IMR-90 (cell line): ENCODE results near the gene RXRG. TPM values are rescaled to one million over a fixed set of nuclear protein-coding genes. Genes with fewer than 3 reads are reported as not detected.

Source experiments
- ATAC-seq: fragments of 200-7000 bp; cut with Tn5 transposase; 2 replicates; pipeline ENCODE4 v1.9.1; 2020; ENCODE audit warnings: low read depth, mild to moderate bottlenecking, moderate library complexity
- BruUV-seq: library from RNA; stranded (reverse); fragments of 400-500 nt; replicated peaks from 2 replicates; lab custom pipeline; 2021; lab: Mats Ljungman, UMichigan
- CTCF ChIA-PET: fragments of 300-600 bp; formaldehyde crosslinking; extraction: SDS; loops from one replicate; lab custom pipeline; 2021; ENCODE audit warnings: antibody characterized with exemption; lab: Yijun Ruan, JAX
- POLR2A ChIA-PET: fragments of 300-600 bp; sonication (Branson Sonifier 250); formaldehyde crosslinking; loops from one replicate; lab custom pipeline; 2022; ENCODE audit warnings: antibody characterized with exemption; ENCODE audit not compliant: unreplicated experiment; lab: Charles Lee
- DNase-seq: peaks from one replicate; pipeline ENCODE4 v3.0.0; 2013
- H2AFZ ChIP-seq: replicated peaks from 2 replicates; pipeline ENCODE3; 2013; ENCODE audit warnings: low read length, mild to moderate bottlenecking; ENCODE audit not compliant: poor library complexity
- H2AK5ac ChIP-seq: 2 replicates; pipeline ENCODE4 v1.6.1; 2013; ENCODE audit warnings: low read depth, low read length, inconsistent platforms
- H2AK9ac ChIP-seq: replicated peaks from 2 replicates; pipeline ENCODE3; 2013; ENCODE audit warnings: mild to moderate bottlenecking, low read depth, low read length, moderate library complexity; ENCODE audit not compliant: poor library complexity
- H2BK120ac ChIP-seq: 2 replicates; pipeline ENCODE4 v1.6.1; 2013; ENCODE audit warnings: low read depth, low read length, inconsistent platforms
- H2BK15ac ChIP-seq: 3 replicates; pipeline ENCODE4 v1.6.1; 2013; ENCODE audit warnings: low read depth, low read length, inconsistent platforms
- H2BK20ac ChIP-seq: 2 replicates; pipeline ENCODE4 v1.6.1; 2013; ENCODE audit warnings: low read depth, mild to moderate bottlenecking, inconsistent platforms, low read length, moderate library complexity
- H2BK5ac ChIP-seq: 2 replicates; pipeline ENCODE4 v1.6.1; 2013; ENCODE audit warnings: mild to moderate bottlenecking, low read depth, low read length, inconsistent platforms; ENCODE audit not compliant: poor library complexity, severe bottlenecking
- H3K14ac ChIP-seq: replicated peaks from 2 replicates; pipeline ENCODE4 v1.6.1; 2013; ENCODE audit warnings: low read depth, low read length, inconsistent platforms
- H3K18ac ChIP-seq: 2 replicates; pipeline ENCODE4 v1.6.1; 2013; ENCODE audit warnings: low read depth, low read length, control low read depth
- H3K23ac ChIP-seq: 2 replicates; pipeline ENCODE4 v1.6.1; 2013; ENCODE audit warnings: low read depth, low read length, inconsistent platforms
- H3K27ac ChIP-seq: 2 replicates; pipeline ENCODE4 v1.5.1; 2013; ENCODE audit warnings: mild to moderate bottlenecking, control low read depth, low read length; ENCODE audit not compliant: insufficient read depth
- H3K27me3 ChIP-seq: 2 replicates; pipeline ENCODE4 v1.6.1; 2013; ENCODE audit warnings: low read length; ENCODE audit not compliant: control insufficient read depth, insufficient read depth
- H3K36me3 ChIP-seq: 2 replicates; pipeline ENCODE4 v1.6.1; 2013; ENCODE audit warnings: low read length, mixed read lengths; ENCODE audit not compliant: control insufficient read depth, insufficient read depth
- H3K4ac ChIP-seq: 2 replicates; pipeline ENCODE4 v1.6.1; 2013; ENCODE audit warnings: low read depth, low read length, inconsistent platforms
- H3K4me1 ChIP-seq: 2 replicates; pipeline ENCODE4 v1.6.1; 2013; ENCODE audit warnings: low read length, mixed read lengths; ENCODE audit not compliant: control insufficient read depth, insufficient read depth
- H3K4me2 ChIP-seq: 2 replicates; pipeline ENCODE4 v1.6.1; 2013; ENCODE audit warnings: low read depth, mild to moderate bottlenecking, control low read depth, low read length, moderate library complexity
- H3K4me3 ChIP-seq: 2 replicates; pipeline ENCODE4 v1.5.1; 2013; ENCODE audit warnings: low read depth, mild to moderate bottlenecking, control low read depth, low read length, moderate library complexity; ENCODE audit not compliant: insufficient read depth
- H3K56ac ChIP-seq: 2 replicates; pipeline ENCODE4 v1.6.1; 2013; ENCODE audit warnings: low read length, inconsistent platforms; ENCODE audit not compliant: insufficient read depth; ENCODE audit errors: extremely low read depth
- H3K79me1 ChIP-seq, 2 experiments: 2 replicates each; pipeline ENCODE4 v1.6.1; 2013; ENCODE audit warnings: low read length in 2 of 2, inconsistent platforms in 1 of 2, low read depth in 1 of 2
- H3K9ac ChIP-seq: 2 replicates; pipeline ENCODE4 v1.6.1; 2013; ENCODE audit warnings: low read depth, low read length, control low read depth
- H3K9me1 ChIP-seq: 2 replicates; pipeline ENCODE4 v1.6.1; 2013; ENCODE audit warnings: low read length, inconsistent platforms; ENCODE audit not compliant: insufficient read depth
- H3K9me3 ChIP-seq: 2 replicates; pipeline ENCODE4 v1.6.1; 2013; ENCODE audit warnings: low read length; ENCODE audit not compliant: control insufficient read depth, insufficient read depth
- H4K20me1 ChIP-seq: 2 replicates; pipeline ENCODE4 v1.6.1; 2013; ENCODE audit warnings: low read length, inconsistent platforms; ENCODE audit not compliant: insufficient read depth
- H4K5ac ChIP-seq: 2 replicates; pipeline ENCODE4 v1.6.1; 2013; ENCODE audit warnings: mild to moderate bottlenecking, low read depth, low read length, control low read depth
- H4K8ac ChIP-seq, 2 experiments: 2 replicates each; pipeline ENCODE4 v1.6.1; 2013; ENCODE audit warnings: low read depth in 2 of 2, low read length in 2 of 2, control low read depth in 1 of 2, inconsistent platforms in 1 of 2
- H4K91ac ChIP-seq: 2 replicates; pipeline ENCODE4 v1.6.1; 2013; ENCODE audit warnings: low read depth, low read length, inconsistent platforms; ENCODE audit not compliant: insufficient read depth
- BHLHE40 ChIP-seq: fragments of 150-350 bp; IDR thresholded peaks from 2 replicates; pipeline ENCODE4 v1.6.1; 2016; ENCODE audit warnings: mild to moderate bottlenecking, low read depth, low read length
- CEBPB ChIP-seq: IDR thresholded peaks from 2 replicates; pipeline ENCODE4 v1.6.1; 2012; ENCODE audit warnings: low read depth, low read length, improper control_type of control experiment
- CHD1 ChIP-seq: IDR thresholded peaks from 2 replicates; pipeline ENCODE4 v1.6.1; 2012; ENCODE audit warnings: low read depth, low read length, improper control_type of control experiment
- ELK1 ChIP-seq: fragments of 150-350 bp; IDR thresholded peaks from 2 replicates; pipeline ENCODE4 v1.6.1; 2016; ENCODE audit warnings: low read depth, mild to moderate bottlenecking, low read length, moderate library complexity, borderline replicate concordance
- FOS ChIP-seq: fragments of 150-350 bp; IDR thresholded peaks from 2 replicates; pipeline ENCODE4 v1.6.1; 2016; ENCODE audit warnings: low read depth, low read length
- MAFK ChIP-seq: IDR thresholded peaks from 2 replicates; pipeline ENCODE4 v1.6.1; 2012; ENCODE audit warnings: low read depth, low read length, improper control_type of control experiment
- MAZ ChIP-seq: IDR thresholded peaks from 2 replicates; pipeline ENCODE4 v1.6.1; 2012; ENCODE audit warnings: low read depth, mild to moderate bottlenecking, low read length, improper control_type of control experiment, moderate library complexity, borderline replicate concordance
- MXI1 ChIP-seq: IDR thresholded peaks from 2 replicates; pipeline ENCODE4 v1.6.1; 2012; ENCODE audit warnings: low read depth, mild to moderate bottlenecking, low read length, moderate library complexity, borderline replicate concordance
- NFE2L2 ChIP-seq: fragments of 150-350 bp; IDR thresholded peaks from 2 replicates; pipeline ENCODE4 v1.6.1; 2016; ENCODE audit warnings: low read depth, mild to moderate bottlenecking, low read length
- POLR2A ChIP-seq: IDR thresholded peaks from 2 replicates; pipeline ENCODE4 v1.6.1; 2012; ENCODE audit warnings: mild to moderate bottlenecking, low read depth, low read length
- RAD21 ChIP-seq: IDR thresholded peaks from 2 replicates; pipeline ENCODE4 v1.6.1; 2012; ENCODE audit warnings: low read length, improper control_type of control experiment
- RCOR1 ChIP-seq: IDR thresholded peaks from 2 replicates; pipeline ENCODE4 v1.6.1; 2012; ENCODE audit warnings: mild to moderate bottlenecking, low read length, improper control_type of control experiment; ENCODE audit not compliant: insufficient replicate concordance
- RFX5 ChIP-seq: IDR thresholded peaks from 2 replicates; pipeline ENCODE4 v1.8.0; 2012; ENCODE audit warnings: low read depth, mild to moderate bottlenecking, low read length, moderate library complexity
- SMC3 ChIP-seq: fragments of 150-350 bp; IDR thresholded peaks from 2 replicates; pipeline ENCODE4 v1.6.1; 2016; ENCODE audit warnings: low read depth, mild to moderate bottlenecking, antibody characterized with exemption, low read length, moderate library complexity
- USF2 ChIP-seq: fragments of 150-350 bp; IDR thresholded peaks from 2 replicates; pipeline ENCODE4 v1.6.1; 2017; ENCODE audit warnings: mild to moderate bottlenecking, antibody characterized with exemption, low read length, low read depth
- WGBS, 2 experiments: methylation state at CpG; one replicate each; pipeline versions ENCODE4 v1.1.5 to v1.1.7; 2013; ENCODE audit warnings: missing lambda C conversion rate in 2 of 2; ENCODE audit not compliant: insufficient read length in 1 of 2; ENCODE audit errors: extremely low coverage in 2 of 2; 5-methylcytosine and 5-hydroxymethylcytosine counted together
- dilution Hi-C: fragments of 300-500 bp; cut with HindIII; formaldehyde crosslinking; loops from one replicate; pipeline ENCODE4 v1.14.3; 2018; ENCODE audit warnings: low sequenced_read_pairs; ENCODE audit not compliant: unreplicated experiment
- in situ Hi-C: fragments of 300-500 bp; cut with MboI; formaldehyde crosslinking; loops from 3 replicates; pipeline ENCODE4 v1.14.3; 2019; ENCODE audit warnings: low sequenced_read_pairs, inconsistent platforms, mixed read lengths
- intact Hi-C: fragments of 100-400 bp; cut with micrococcal nuclease; formaldehyde crosslinking; loops from 2 replicates; pipeline ENCODE4 v1.10.0; 2022
- polyA plus RNA-seq, 3 experiments: library from polyadenylated mRNA; depleted of rRNA; stranded (reverse); fragments of >200 nt; gene quantifications; 2 replicates each; pipeline ENCODE4 v1.2.3, GENCODE V29; 2012; ENCODE audit warnings: low replicate concordance in 1 of 3
- total RNA-seq: library from RNA; depleted of rRNA; stranded (reverse); fragments of >200 nt; gene quantifications from 2 replicates; pipeline ENCODE4 v1.2.3, GENCODE V29; 2012
- TF ChIP-seq, protein P1 (sequence below): conservative IDR thresholded peaks from 2 replicates; pipeline ENCODE4 v1.5.1; 2012; ENCODE audit warnings: mild to moderate bottlenecking, low read depth, low read length, improper control_type of control experiment

RXRG gene
- total and polyA plus RNA-seq, 2 of the 4 experiments (the other 2 are of a cell fraction): not detected

- TF ChIP-seq FOS (no peak), POLR2A (no peak), ELK1 (no peak), NFE2L2 (no peak), RFX5 (no peak), RCOR1 (no peak), BHLHE40 (no peak), MAFK (no peak), USF2 (no peak), SMC3 (no peak), RAD21 (no peak), CHD1 (no peak), MAZ (no peak), CEBPB (no peak), MXI1 (no peak)
- TF ChIP-seq, protein P1, sequence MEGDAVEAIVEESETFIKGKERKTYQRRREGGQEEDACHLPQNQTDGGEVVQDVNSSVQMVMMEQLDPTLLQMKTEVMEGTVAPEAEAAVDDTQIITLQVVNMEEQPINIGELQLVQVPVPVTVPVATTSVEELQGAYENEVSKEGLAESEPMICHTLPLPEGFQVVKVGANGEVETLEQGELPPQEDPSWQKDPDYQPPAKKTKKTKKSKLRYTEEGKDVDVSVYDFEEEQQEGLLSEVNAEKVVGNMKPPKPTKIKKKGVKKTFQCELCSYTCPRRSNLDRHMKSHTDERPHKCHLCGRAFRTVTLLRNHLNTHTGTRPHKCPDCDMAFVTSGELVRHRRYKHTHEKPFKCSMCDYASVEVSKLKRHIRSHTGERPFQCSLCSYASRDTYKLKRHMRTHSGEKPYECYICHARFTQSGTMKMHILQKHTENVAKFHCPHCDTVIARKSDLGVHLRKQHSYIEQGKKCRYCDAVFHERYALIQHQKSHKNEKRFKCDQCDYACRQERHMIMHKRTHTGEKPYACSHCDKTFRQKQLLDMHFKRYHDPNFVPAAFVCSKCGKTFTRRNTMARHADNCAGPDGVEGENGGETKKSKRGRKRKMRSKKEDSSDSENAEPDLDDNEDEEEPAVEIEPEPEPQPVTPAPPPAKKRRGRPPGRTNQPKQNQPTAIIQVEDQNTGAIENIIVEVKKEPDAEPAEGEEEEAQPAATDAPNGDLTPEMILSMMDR: no peak
- intact Hi-C loops: no loop called here
- Histone ChIP-seq H3K56ac (no peak overlapping the region), H2BK20ac (no peak overlapping the region), H4K91ac (no peak overlapping the region), H2AK9ac (no peak overlapping the region), H3K9me3 (no peaks in the 10 kb centered on the region), H3K4me1 (no peaks in the 10 kb centered on the region), H3K23ac (no peak overlapping the region), H4K5ac (no peak overlapping the region), H2AK5ac (no peak overlapping the region), H4K8ac (no peak overlapping the region), H3K27me3 (no peaks in the 10 kb centered on the region), H4K20me1 (no peaks in the 10 kb centered on the region), H3K18ac (no peak overlapping the region), H3K36me3 (no peaks in the 10 kb centered on the region), H3K4me3 (no peak overlapping the region), H2AFZ (peak overlapping the region; percentile 43), H2BK120ac (no peak overlapping the region), H2BK5ac (no peak overlapping the region), H3K4me2 (no peak overlapping the region), H3K27ac (no peak overlapping the region), H3K9ac (no peak overlapping the region), H3K9me1 (no peaks in the 10 kb centered on the region), H3K14ac (no peak overlapping the region), H2BK15ac (no peak overlapping the region), H3K79me1 (no peaks in the 10 kb centered on the region), H3K4ac (no peak overlapping the region)
- ChIA-PET POLR2A (no interaction called here), CTCF (no interaction called here)
- BruUV-seq: no TSS peak
- DNase-seq (no peak), ATAC-seq (no peak)
- dilution Hi-C loops: no loop called here
- in situ Hi-C loops: no loop called here
- 30% methylated on average over 2 of the region's 7 CpGs; no CpG with 5 or more reads in 1 of the 2 experiments for WGBS, 2 experiments
These were observed 22.8 kb upstream of the RXRG start for GRCh38 chr1:165467706-165468105.
